ENCODE data around the gene SLC39A11.

DNA sequence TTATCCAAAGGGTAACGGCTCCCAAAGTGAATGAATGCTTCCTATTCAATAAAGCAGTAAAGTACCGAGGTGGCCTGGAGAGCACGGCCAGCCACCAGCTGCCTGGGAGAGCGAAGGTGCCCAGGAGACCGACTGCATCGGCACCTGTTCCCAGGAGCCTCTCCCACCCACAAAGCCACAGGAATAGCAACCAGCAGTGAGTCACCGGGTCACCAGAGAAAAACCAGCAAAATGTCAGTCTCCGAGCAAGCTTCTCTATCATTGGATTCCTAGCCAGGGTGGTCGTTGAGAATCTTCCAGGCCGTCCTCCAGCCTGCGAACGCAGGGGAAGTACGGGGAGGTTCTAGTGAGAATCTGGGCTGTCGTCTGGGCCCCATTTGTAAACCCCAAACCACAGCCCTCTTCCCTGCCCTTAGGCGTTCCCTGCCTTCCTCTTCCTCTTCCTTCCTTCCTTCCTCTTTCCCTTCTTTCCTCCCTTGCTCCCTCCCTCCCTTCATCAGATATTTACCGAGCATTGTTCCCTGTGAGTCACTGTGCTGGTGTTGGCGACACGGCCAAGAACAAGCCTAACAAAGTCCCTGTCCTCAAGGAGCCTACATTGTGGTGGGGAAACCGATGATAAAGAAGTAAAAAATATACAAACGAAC lies 114.6 kb downstream of the SLC39A11 start:
- TF ChIP-seq, protein P1, sequence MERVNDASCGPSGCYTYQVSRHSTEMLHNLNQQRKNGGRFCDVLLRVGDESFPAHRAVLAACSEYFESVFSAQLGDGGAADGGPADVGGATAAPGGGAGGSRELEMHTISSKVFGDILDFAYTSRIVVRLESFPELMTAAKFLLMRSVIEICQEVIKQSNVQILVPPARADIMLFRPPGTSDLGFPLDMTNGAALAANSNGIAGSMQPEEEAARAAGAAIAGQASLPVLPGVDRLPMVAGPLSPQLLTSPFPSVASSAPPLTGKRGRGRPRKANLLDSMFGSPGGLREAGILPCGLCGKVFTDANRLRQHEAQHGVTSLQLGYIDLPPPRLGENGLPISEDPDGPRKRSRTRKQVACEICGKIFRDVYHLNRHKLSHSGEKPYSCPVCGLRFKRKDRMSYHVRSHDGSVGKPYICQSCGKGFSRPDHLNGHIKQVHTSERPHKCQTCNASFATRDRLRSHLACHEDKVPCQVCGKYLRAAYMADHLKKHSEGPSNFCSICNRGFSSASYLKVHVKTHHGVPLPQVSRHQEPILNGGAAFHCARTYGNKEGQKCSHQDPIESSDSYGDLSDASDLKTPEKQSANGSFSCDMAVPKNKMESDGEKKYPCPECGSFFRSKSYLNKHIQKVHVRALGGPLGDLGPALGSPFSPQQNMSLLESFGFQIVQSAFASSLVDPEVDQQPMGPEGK (CRISPR knock-in tag; IDR thresholded peaks at IDR 0.05; ENCODE audit: borderline replicate concordance) = no peak
- TF ChIP-seq ZNF8 (CRISPR knock-in tag; IDR thresholded peaks at IDR 0.05) (no peak), ARNTL (CRISPR knock-in tag; IDR thresholded peaks at IDR 0.05; ENCODE audit: borderline replicate concordance, low read depth) (no peak)
- TF ChIP-seq, protein P2, sequence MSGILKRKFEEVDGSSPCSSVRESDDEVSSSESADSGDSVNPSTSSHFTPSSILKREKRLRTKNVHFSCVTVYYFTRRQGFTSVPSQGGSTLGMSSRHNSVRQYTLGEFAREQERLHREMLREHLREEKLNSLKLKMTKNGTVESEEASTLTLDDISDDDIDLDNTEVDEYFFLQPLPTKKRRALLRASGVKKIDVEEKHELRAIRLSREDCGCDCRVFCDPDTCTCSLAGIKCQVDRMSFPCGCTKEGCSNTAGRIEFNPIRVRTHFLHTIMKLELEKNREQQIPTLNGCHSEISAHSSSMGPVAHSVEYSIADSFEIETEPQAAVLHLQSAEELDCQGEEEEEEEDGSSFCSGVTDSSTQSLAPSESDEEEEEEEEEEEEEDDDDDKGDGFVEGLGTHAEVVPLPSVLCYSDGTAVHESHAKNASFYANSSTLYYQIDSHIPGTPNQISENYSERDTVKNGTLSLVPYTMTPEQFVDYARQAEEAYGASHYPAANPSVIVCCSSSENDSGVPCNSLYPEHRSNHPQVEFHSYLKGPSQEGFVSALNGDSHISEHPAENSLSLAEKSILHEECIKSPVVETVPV (CRISPR knock-in tag; IDR thresholded peaks at IDR 0.05) = no peak

All from SK-N-SH treated with all-trans-retinoic acid at 6 μM for 48 hours (cell line).